Measurements from ENCODE around the gene CORO2B. TPM values are rescaled to one million over a fixed set of nuclear protein-coding genes. Genes with fewer than 3 reads are reported as not detected.

CORO2B gene
- total and polyA plus RNA-seq, 9 of the 15 experiments (the other 6 are each of a cell fraction or from before 2014, with no cell fraction given): not detected

- Histone ChIP-seq H3K4me1 (replicated peaks in 1 of 2; ENCODE audit: control insufficient read depth in 2 of 2, insufficient read depth in 2 of 2, low read length in 2 of 2) (no peaks in the 10 kb centered on the region), H2AFZ (ENCODE audit: low read depth, low read length) (no peak overlapping the region), H3K9ac (ENCODE audit: insufficient read depth in 1 of 2, low read depth in 2 of 2, low read length in 2 of 2) (no peak overlapping the region), H3K4me2 (ENCODE audit: insufficient read depth, low read length) (no peak overlapping the region), H4K20me1 (replicated peaks; ENCODE audit: control insufficient read depth, insufficient read depth, low read length) (no peaks in the 10 kb centered on the region), H3K4me3 (no peak overlapping the region), H3K36me3 (ENCODE audit: control insufficient read depth, insufficient read depth, low read length) (no peaks in the 10 kb centered on the region), H3K27ac (ENCODE audit: extremely low read depth, low read depth, low read length) (no peak overlapping the region), H3K27me3 (ENCODE audit: control insufficient read depth in 2 of 2, insufficient read depth in 2 of 2, low read length in 2 of 2) (peaks cover 0 to 7% of the 10 kb centered on the region in 2 experiments; a peak in 1 of 5 replicates), H3K9me3 (replicated peaks; ENCODE audit: control insufficient read depth, insufficient read depth, low read depth, low read length) (no peaks in the 10 kb centered on the region), H3K79me2 (ENCODE audit: control insufficient read depth, insufficient read depth, low read length) (no peaks in the 10 kb centered on the region), H3K9me1 (ENCODE audit: control insufficient read depth, insufficient read depth, low read length) (no peaks in the 10 kb centered on the region)
- no peak for ATAC-seq
- 4% methylated on average over 9 of the region's 9 CpGs for WGBS (ENCODE audit: insufficient coverage, low coverage, missing lambda C conversion rate)
- in situ Hi-C loops (cut with MboI): no loop called here
- TF ChIP-seq ELF2 (CRISPR knock-in tag; IDR thresholded peaks at IDR 0.05) (no peak), KDM4B (IDR thresholded peaks at IDR 0.05; ENCODE audit: borderline replicate concordance in 2 of 2, low read depth in 1 of 2) (no peak), SRSF3 (IDR thresholded peaks at IDR 0.05; ENCODE audit: insufficient read depth, low read length) (no peak), LCOR (CRISPR knock-in tag; IDR thresholded peaks at IDR 0.05) (no peak), CBX5 (IDR thresholded peaks at IDR 0.05; ENCODE audit: borderline replicate concordance, low read depth) (no peak), ZNF253 (CRISPR knock-in tag; conservative IDR thresholded peaks at IDR 0.05) (no peak), PML (IDR thresholded peaks at IDR 0.05; ENCODE audit: low read length) (no peak), HES1 (IDR thresholded peaks at IDR 0.05; ENCODE audit: low read depth) (no peak), HNRNPK (IDR thresholded peaks at IDR 0.05; ENCODE audit: low read depth, low read length, poor library complexity, severe bottlenecking) (no peak), ZNF584 (CRISPR knock-in tag; IDR thresholded peaks at IDR 0.05; ENCODE audit: low read depth) (no peak), L3MBTL2 (IDR thresholded peaks at IDR 0.05) (no peak), KLF16 (IDR thresholded peaks at IDR 0.05) (no peak), NBN (IDR thresholded peaks at IDR 0.05; ENCODE audit: low read depth) (no peak), E2F1 (CRISPR knock-in tag; IDR thresholded peaks at IDR 0.05) (no peak), HMGXB4 (CRISPR knock-in tag; IDR thresholded peaks at IDR 0.05) (no peak), BRF1 (IDR thresholded peaks at IDR 0.05; ENCODE audit: borderline replicate concordance, extremely low read depth, insufficient read length) (no peak), YBX1 (IDR thresholded peaks at IDR 0.05) (no peak)
- FAIRE-seq: no peak
- intact Hi-C loops (cut with micrococcal nuclease): no loop called here
- no peak for DNase-seq (ENCODE audit: extremely low read depth in 1 of 4, low spot score in 3 of 4)
- ChIA-PET POLR2A (interaction anchor here (1.3 kb wide), 1 partner anchor 8 kb away, joined by 4 read pairs; no protein-coding TSS in a partner anchor), CTCF (ENCODE audit: low intra/inter-chr PET ratio) (no interaction called here)
- no TSS peak for BruUV-seq (replicated peaks)
Measured at GRCh38 chr15:68541743-68542142, 37.0 kb upstream of the CORO2B start.

Data from K562 (cell line).